ENCODE measurements around the gene WSB1. TPM values are rescaled to one million over a fixed set of nuclear protein-coding genes. Genes with fewer than 3 reads are reported as not detected.
"Not testable (repeated sequence)": the region's sequence is repeated elsewhere in the genome, so short reads cannot be mapped to it uniquely, and the experiment has no call there.

Gene WSB1
- polyA plus RNA-seq, 2 of the 4 experiments (the other 2 are of a cell fraction), result 46.0 to 111 TPM

DNA sequence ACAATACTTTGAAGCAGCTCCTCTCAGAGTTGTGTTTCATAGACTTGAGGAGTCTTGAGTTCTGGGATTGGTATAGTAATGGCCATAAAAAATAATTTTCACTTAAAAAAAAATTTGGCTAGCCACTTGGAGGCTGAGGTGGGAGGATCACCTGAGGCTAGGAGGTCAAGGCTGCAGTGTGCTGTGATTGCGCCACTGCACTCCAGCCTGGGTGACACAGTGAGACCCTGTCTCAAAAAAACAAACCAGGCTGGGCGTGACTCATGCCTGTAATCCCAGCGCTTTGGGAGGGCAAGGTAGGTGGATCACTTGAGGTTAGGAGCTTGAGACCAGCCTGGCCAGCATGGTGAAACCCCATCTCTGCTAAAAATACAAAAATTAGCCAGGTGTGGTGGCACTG is 14.8 kb upstream of the WSB1 start:
- not testable (repeated sequence) for DNase-seq (ENCODE audit: low read depth in 1 of 2, low spot score in 1 of 2); H3K27ac ChIP-seq; H3K9me3 ChIP-seq; FAIRE-seq; H3K4me1 ChIP-seq; H3K4me3 ChIP-seq; ATAC-seq; H3K4me2 ChIP-seq
- ChIA-PET CTCF (interaction anchor here (0.7 to 2.5 kb wide), 4 partner anchors 15 to 122 kb away, joined by 3 to 9 read pairs (median 4); partner anchors contain the start of gene WSB1), POLR2A (interaction anchor here (2.0 kb wide), 1 partner anchor 15 kb away, joined by 10 read pairs; the partner anchor contains the start of gene WSB1)
- WGBS (ENCODE audit: missing lambda C conversion rate), result 86% methylated on average over 3 of the region's 3 CpGs

DNA sequence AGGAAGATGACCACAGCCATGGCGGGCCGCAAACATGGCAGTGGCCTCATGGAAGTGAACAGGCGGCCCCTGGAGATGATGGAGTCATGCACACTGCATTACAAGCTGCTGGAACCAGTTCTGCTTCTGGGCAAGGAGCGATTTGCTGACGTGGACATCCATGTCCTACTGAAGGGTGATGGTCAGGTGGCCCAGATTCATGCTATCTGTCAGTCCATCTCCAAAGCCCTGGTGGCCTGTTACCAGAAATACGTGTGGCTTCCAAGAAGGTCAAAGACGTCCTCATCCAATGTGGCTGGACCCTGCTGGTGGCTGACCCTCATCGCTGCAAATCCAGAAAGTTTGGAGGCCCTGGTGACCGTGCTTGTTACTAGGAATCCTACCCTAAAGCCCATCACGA is 13.4 kb upstream of the WSB1 start:
- WGBS (ENCODE audit: missing lambda C conversion rate), result 79% methylated on average over 10 of the region's 10 CpGs
- ATAC-seq, result no peak
- no peak overlapping the region for H3K4me2 ChIP-seq
- H3K9me3 ChIP-seq, result no peaks in the 10 kb centered on the region
- H3K27ac ChIP-seq, result no peak overlapping the region
- FAIRE-seq, result no peak
- no peak for DNase-seq (ENCODE audit: low read depth in 1 of 2, low spot score in 1 of 2)
- no peaks in the 10 kb centered on the region for H3K4me1 ChIP-seq
- no peak overlapping the region for H3K4me3 ChIP-seq
- TF ChIP-seq KDM1A (IDR thresholded peaks at IDR 0.05; ENCODE audit: low read depth), result no peak
- no peak for TF ChIP-seq NPAS2 (CRISPR knock-in tag; IDR thresholded peaks at IDR 0.05; ENCODE audit: borderline replicate concordance)
- no peak for TF ChIP-seq CHD4 (IDR thresholded peaks at IDR 0.05; ENCODE audit: borderline replicate concordance)
- ChIA-PET POLR2A (no interaction called here), CTCF (interaction anchor here (1.9 to 2.5 kb wide), 2 partner anchors 14 to 52 kb away, joined by 5 to 9 read pairs; partner anchors contain the start of gene WSB1)

DNA sequence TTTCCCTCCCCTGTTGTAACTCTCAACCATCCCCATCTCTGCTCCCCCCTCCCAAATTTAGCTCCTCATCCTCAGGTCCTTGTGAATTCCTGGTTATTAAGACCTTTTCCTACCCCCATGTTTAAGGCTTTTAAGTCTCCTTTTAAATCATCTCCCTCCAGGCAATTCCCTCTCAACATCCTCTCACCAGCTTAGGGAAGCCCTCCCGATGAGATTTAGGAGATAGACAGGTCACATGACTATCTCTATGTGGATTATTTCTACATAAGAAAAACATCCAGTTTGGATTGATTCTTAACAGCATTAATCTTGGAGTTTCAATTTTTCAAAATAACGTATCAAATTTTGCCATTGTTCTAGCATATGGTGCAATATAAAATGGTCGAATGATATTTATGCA is 12.5 kb upstream of the WSB1 start:
- H3K9me3 ChIP-seq, result no peaks in the 10 kb centered on the region
- ChIA-PET CTCF (interaction anchor here (0.9 to 1.4 kb wide), 4 partner anchors 9 to 52 kb away, joined by 3 read pairs; partner anchors contain the start of gene WSB1), POLR2A (interaction anchor here (1.4 kb wide), 1 partner anchor 13 kb away, joined by 7 read pairs; the partner anchor contains the start of gene WSB1)
- no peaks in the 10 kb centered on the region for H3K4me1 ChIP-seq
- H3K27ac ChIP-seq, result no peak overlapping the region
- TF ChIP-seq RFX5 (IDR thresholded peaks at IDR 0.05), result no peak
- no peak for TF ChIP-seq HDAC2 (IDR thresholded peaks at IDR 0.05)
- TF ChIP-seq EHMT2 (IDR thresholded peaks at IDR 0.05; ENCODE audit: low read depth), result no peak
- no peak for TF ChIP-seq HMGXB4 (CRISPR knock-in tag; IDR thresholded peaks at IDR 0.05; ENCODE audit: borderline replicate concordance)
- no peak for TF ChIP-seq EP300 (IDR thresholded peaks at IDR 0.05)
- TF ChIP-seq FOSL2 (IDR thresholded peaks at IDR 0.05), result no peak
- TF ChIP-seq FOSL2 (CRISPR knock-in tag; IDR thresholded peaks at IDR 0.05), result no peak
- no peak for TF ChIP-seq NPAS2 (CRISPR knock-in tag; IDR thresholded peaks at IDR 0.05; ENCODE audit: borderline replicate concordance)
- TF ChIP-seq MAZ (IDR thresholded peaks at IDR 0.05; ENCODE audit: borderline replicate concordance, low read depth, low read length), result no peak
- no peak for TF ChIP-seq CHD4 (IDR thresholded peaks at IDR 0.05; ENCODE audit: borderline replicate concordance)
- TF ChIP-seq HOXB5 (CRISPR knock-in tag; IDR thresholded peaks at IDR 0.05), result no peak
- TF ChIP-seq PHF8 (IDR thresholded peaks at IDR 0.05; ENCODE audit: borderline replicate concordance, low read depth), result no peak
- TF ChIP-seq BCL3 (IDR thresholded peaks at IDR 0.05), result no peak
- TF ChIP-seq FOXS1 (CRISPR knock-in tag; IDR thresholded peaks at IDR 0.05), result no peak
- no peak for TF ChIP-seq CEBPB (IDR thresholded peaks at IDR 0.05)
- TF ChIP-seq NFE2L2 (conservative IDR thresholded peaks at IDR 0.05; ENCODE audit: low read length), result no peak
- TF ChIP-seq ZNF302 (CRISPR knock-in tag; IDR thresholded peaks at IDR 0.05), result no peak
- no peak for TF ChIP-seq RCOR1 (IDR thresholded peaks at IDR 0.05; ENCODE audit: low read depth, low read length)
- TF ChIP-seq ATOH8 (CRISPR knock-in tag; IDR thresholded peaks at IDR 0.05; ENCODE audit: low read depth), result no peak
- no peak for TF ChIP-seq SREBF2 (IDR thresholded peaks at IDR 0.05)
- TF ChIP-seq CHD2 (IDR thresholded peaks at IDR 0.05; ENCODE audit: low read length, partially characterized antibody), result no peak
- ATAC-seq (no peak), FAIRE-seq (no peak), DNase-seq (ENCODE audit: low read depth in 1 of 2, low spot score in 1 of 2) (no peak)
- H3K4me2 ChIP-seq, result no peak overlapping the region
- WGBS (ENCODE audit: missing lambda C conversion rate), result 72% methylated on average over 3 of the region's 3 CpGs
- no peak overlapping the region for H3K4me3 ChIP-seq
